ENCODE results near the gene MOB3B. TPM values are rescaled to one million over a fixed set of nuclear protein-coding genes. Genes with fewer than 3 reads are reported as not detected.

MOB3B gene
- total RNA-seq, 4 donors from 2014 or later = 9.8 to 17.6 (median 14.6) TPM

- WGBS, 2 donors = 78 to 84% methylated on average over 9 of the region's 9 CpGs
- Histone ChIP-seq H3K4me3 (replicated peaks in 1 of 3) (no peak overlapping the region), H3K9me3 (no peaks in the 10 kb centered on the region), H3K36me3 (no peaks in the 10 kb centered on the region), H3K27ac (no peak overlapping the region), H3K27me3 (no peaks in the 10 kb centered on the region), H3K4me1 (peaks cover 59 to 63% of the 10 kb centered on the region in 2 donors)
- intact Hi-C loops (cut with DNase I) = no loop called here
- no peak for TF ChIP-seq CTCF (IDR thresholded peaks at IDR 0.05)
- TF ChIP-seq POLR2A (IDR thresholded peaks at IDR 0.05) = no peak
- DNase-seq = no peak
Observed at GRCh38 chr9:27391040-27391895, 138.3 kb downstream of the MOB3B start.

GRCh38 chr9:27388150-27388549, 141.5 kb downstream of the MOB3B start:
- H3K27me3 ChIP-seq = no peaks in the 10 kb centered on the region
- no peak overlapping the region for H3K27ac ChIP-seq
- intact Hi-C loops (cut with DNase I) = no loop called here
- WGBS, 2 donors = 83 to 86% methylated on average over 2 of the region's 2 CpGs
- no peak for DNase-seq
- no peak overlapping the region for H3K4me3 ChIP-seq (replicated peaks in 1 of 3)
- H3K9me3 ChIP-seq = no peaks in the 10 kb centered on the region
- H3K36me3 ChIP-seq = no peaks in the 10 kb centered on the region
- H3K4me1 ChIP-seq = peaks cover 60 to 69% of the 10 kb centered on the region in 2 donors
- TF ChIP-seq CTCF (IDR thresholded peaks at IDR 0.05) (no peak), POLR2A (IDR thresholded peaks at IDR 0.05) (no peak)

GRCh38 chr9:27387722-27388121, 141.9 kb downstream of the MOB3B start:
- H3K4me3 ChIP-seq (replicated peaks in 1 of 3) = no peak overlapping the region
- H3K27me3 ChIP-seq = no peaks in the 10 kb centered on the region
- H3K36me3 ChIP-seq = no peaks in the 10 kb centered on the region
- H3K9me3 ChIP-seq = no peaks in the 10 kb centered on the region
- TF ChIP-seq POLR2A (IDR thresholded peaks at IDR 0.05) = no peak
- TF ChIP-seq CTCF (IDR thresholded peaks at IDR 0.05) = no peak
- no peak for DNase-seq
- WGBS, 2 donors = 90 to 93% methylated on average over 3 of the region's 3 CpGs
- H3K27ac ChIP-seq = no peak overlapping the region
- H3K4me1 ChIP-seq = peaks cover 61 to 69% of the 10 kb centered on the region in 2 donors
- intact Hi-C loops (cut with DNase I) = no loop called here

DNA sequence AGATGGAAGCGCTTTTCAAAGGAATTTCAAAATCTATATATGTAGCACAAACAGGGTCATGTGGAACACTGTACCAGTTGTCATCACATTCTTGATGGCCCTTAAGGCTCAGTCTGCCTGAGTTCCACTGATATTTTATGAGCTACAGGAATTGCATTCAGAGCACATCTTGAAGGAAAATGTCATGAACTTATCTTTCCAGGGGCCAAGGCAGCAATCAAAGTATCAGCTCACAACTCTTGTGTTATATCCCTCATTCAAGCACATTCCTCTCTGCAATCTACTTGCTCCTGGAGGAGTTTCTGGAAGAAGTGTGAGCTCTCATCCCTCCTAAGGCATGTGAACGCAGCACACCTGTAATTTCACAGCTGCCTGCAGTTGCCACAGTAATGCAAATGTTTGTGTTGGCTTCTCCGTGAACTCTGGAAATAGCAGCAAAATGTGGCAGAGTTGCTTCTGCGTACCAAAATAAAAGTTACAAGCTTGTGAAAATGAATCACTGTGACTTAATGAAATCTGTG, 143.0 kb downstream of the MOB3B start:
- no peak for DNase-seq
- Histone ChIP-seq H3K4me3 (replicated peaks in 1 of 3) (no peak overlapping the region), H3K9me3 (no peaks in the 10 kb centered on the region), H3K36me3 (no peaks in the 10 kb centered on the region), H3K27me3 (no peaks in the 10 kb centered on the region), H3K27ac (no peak overlapping the region), H3K4me1 (peaks cover 61 to 68% of the 10 kb centered on the region in 2 donors)
- 74 to 92% methylated on average over 4 of the region's 4 CpGs for WGBS, 2 donors
- intact Hi-C loops (cut with DNase I) = no loop called here
- no peak for TF ChIP-seq POLR2A (IDR thresholded peaks at IDR 0.05)
- TF ChIP-seq CTCF (IDR thresholded peaks at IDR 0.05) = no peak
